A673 (cell line): ENCODE results near the gene OR10A2. TPM values are rescaled to one million over a fixed set of nuclear protein-coding genes. Genes with fewer than 3 reads are reported as not detected.

Experiments
- BruUV-seq: library from RNA; stranded (reverse); fragments of 400-500 nt; replicated peaks from 2 replicates; lab custom pipeline; 2021; lab: Mats Ljungman, UMichigan
- CTCF ChIA-PET: fragments of 300-600 bp; sonication (Branson Sonifier 250); formaldehyde crosslinking; loops from one replicate; lab custom pipeline; 2022; ENCODE audit warnings: antibody characterized with exemption; lab: Charles Lee
- POLR2A ChIA-PET: fragments of 300-600 bp; sonication (Branson Sonifier 250); formaldehyde crosslinking; loops from one replicate; lab custom pipeline; 2022; ENCODE audit warnings: antibody characterized with exemption; ENCODE audit not compliant: low non-redundant PET; lab: Charles Lee
- DNase-seq: peaks from one replicate; pipeline ENCODE4 v3.0.0-alpha.2; 2015; ENCODE audit warnings: low spot score
- H3K27ac ChIP-seq: fragments of 200-600 bp; sonication (generic); 2 replicates; pipeline ENCODE4 v1.5.1; 2016; ENCODE audit warnings: mixed run types, low read depth, mild to moderate bottlenecking, mixed read lengths, antibody characterized with exemption, low read length; ENCODE audit not compliant: poor library complexity, severe bottlenecking
- H3K27me3 ChIP-seq: fragments of 200-600 bp; sonication (generic); replicated peaks from 2 replicates; pipeline ENCODE4 v1.6.1; 2017; ENCODE audit warnings: mixed run types, low read depth, mild to moderate bottlenecking, mixed read lengths, antibody characterized with exemption, low read length; ENCODE audit not compliant: insufficient read depth, poor library complexity
- H3K36me3 ChIP-seq: fragments of 200-600 bp; sonication (generic); 2 replicates; pipeline ENCODE4 v1.6.1; 2016; ENCODE audit warnings: mixed run types, mild to moderate bottlenecking, mixed read lengths, antibody characterized with exemption, low read length; ENCODE audit not compliant: insufficient read depth, poor library complexity, severe bottlenecking
- H3K4me1 ChIP-seq: fragments of 200-600 bp; sonication (generic); 2 replicates; pipeline ENCODE4 v1.6.1; 2017; ENCODE audit warnings: mixed run types, mild to moderate bottlenecking, mixed read lengths, antibody characterized with exemption, low read length; ENCODE audit not compliant: insufficient read depth, poor library complexity, severe bottlenecking
- H3K4me3 ChIP-seq: fragments of 200-600 bp; sonication (generic); 2 replicates; pipeline ENCODE4 v1.5.1; 2016; ENCODE audit warnings: low read depth, mixed run types, mild to moderate bottlenecking, mixed read lengths, low read length; ENCODE audit not compliant: poor library complexity, severe bottlenecking
- H3K9me3 ChIP-seq: fragments of 200-600 bp; sonication (generic); 2 replicates; pipeline ENCODE4 v1.6.1; 2016; ENCODE audit warnings: mixed run types, low read depth, mild to moderate bottlenecking, mixed read lengths, antibody characterized with exemption, low read length; ENCODE audit not compliant: poor library complexity, severe bottlenecking
- EZH2 ChIP-seq: fragments of 200-600 bp; sonication (generic); IDR thresholded peaks from 2 replicates; pipeline ENCODE4 v1.6.1; 2017; ENCODE audit warnings: borderline replicate concordance, low read depth, mild to moderate bottlenecking, mixed read lengths, antibody characterized with exemption, low read length; ENCODE audit not compliant: poor library complexity, severe bottlenecking
- intact Hi-C: fragments of 100-400 bp; cut with micrococcal nuclease; formaldehyde crosslinking; loops from one replicate; pipeline ENCODE4 v1.10.0; 2022; ENCODE audit not compliant: unreplicated experiment
- total RNA-seq: library from RNA; stranded (reverse); gene quantifications from 2 replicates; pipeline ENCODE4 v1.2.3, GENCODE V29; 2021
- TF ChIP-seq, protein P1 (sequence below): fragments of 300-800, 200-600 bp; sonication (generic); conservative IDR thresholded peaks from 2 replicates; pipeline ENCODE4 v1.5.1; 2017; ENCODE audit warnings: low read depth, mild to moderate bottlenecking, antibody characterized with exemption, low read length, moderate library complexity, mixed read lengths

Gene OR10A2
- total RNA-seq, 1 experiment from 2014 or later = not detected

DNA sequence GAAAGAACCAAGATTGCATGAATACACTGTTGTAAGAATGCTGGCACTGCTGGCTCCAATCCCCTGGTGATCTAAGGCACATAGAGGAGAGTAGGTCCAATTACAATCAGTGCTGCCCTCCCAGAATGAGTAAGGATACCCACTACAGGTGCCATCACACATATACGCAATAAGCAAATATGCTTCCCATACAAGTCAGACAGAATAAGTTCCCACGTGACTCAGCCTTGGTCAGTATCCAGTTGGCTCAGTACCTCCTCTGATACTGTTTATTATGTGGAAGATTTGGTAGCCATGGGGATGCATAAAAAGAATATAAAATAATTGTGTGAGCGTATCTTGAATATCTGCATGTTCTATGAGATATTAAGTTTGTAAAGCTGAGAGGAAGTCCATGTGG is 49.1 kb downstream of the OR10A2 start:
- H3K9me3 ChIP-seq = no peaks in the 10 kb centered on the region
- no peak overlapping the region for H3K4me3 ChIP-seq
- CTCF ChIA-PET = no interaction called here
- no peak for DNase-seq
- intact Hi-C loops = no loop called here
- POLR2A ChIA-PET = no interaction called here
- no peak overlapping the region for H3K27ac ChIP-seq
- no TSS peak for BruUV-seq
- H3K36me3 ChIP-seq = no peaks in the 10 kb centered on the region
- H3K4me1 ChIP-seq = no peaks in the 10 kb centered on the region
- no peaks in the 10 kb centered on the region for H3K27me3 ChIP-seq
- TF ChIP-seq, protein P1, sequence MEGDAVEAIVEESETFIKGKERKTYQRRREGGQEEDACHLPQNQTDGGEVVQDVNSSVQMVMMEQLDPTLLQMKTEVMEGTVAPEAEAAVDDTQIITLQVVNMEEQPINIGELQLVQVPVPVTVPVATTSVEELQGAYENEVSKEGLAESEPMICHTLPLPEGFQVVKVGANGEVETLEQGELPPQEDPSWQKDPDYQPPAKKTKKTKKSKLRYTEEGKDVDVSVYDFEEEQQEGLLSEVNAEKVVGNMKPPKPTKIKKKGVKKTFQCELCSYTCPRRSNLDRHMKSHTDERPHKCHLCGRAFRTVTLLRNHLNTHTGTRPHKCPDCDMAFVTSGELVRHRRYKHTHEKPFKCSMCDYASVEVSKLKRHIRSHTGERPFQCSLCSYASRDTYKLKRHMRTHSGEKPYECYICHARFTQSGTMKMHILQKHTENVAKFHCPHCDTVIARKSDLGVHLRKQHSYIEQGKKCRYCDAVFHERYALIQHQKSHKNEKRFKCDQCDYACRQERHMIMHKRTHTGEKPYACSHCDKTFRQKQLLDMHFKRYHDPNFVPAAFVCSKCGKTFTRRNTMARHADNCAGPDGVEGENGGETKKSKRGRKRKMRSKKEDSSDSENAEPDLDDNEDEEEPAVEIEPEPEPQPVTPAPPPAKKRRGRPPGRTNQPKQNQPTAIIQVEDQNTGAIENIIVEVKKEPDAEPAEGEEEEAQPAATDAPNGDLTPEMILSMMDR = no peak
- no peak for TF ChIP-seq EZH2

- Histone ChIP-seq H3K27ac (no peak overlapping the region), H3K36me3 (no peaks in the 10 kb centered on the region), H3K4me3 (no peak overlapping the region), H3K9me3 (no peaks in the 10 kb centered on the region), H3K27me3 (no peaks in the 10 kb centered on the region), H3K4me1 (no peaks in the 10 kb centered on the region)
- ChIA-PET CTCF (no interaction called here), POLR2A (no interaction called here)
- intact Hi-C loops = no loop called here
- no peak for TF ChIP-seq EZH2
- TF ChIP-seq, protein P1 = no peak
- BruUV-seq = no TSS peak
- no peak for DNase-seq
Observed at GRCh38 chr11:6919698-6920097, 56.8 kb downstream of the OR10A2 start.

DNA sequence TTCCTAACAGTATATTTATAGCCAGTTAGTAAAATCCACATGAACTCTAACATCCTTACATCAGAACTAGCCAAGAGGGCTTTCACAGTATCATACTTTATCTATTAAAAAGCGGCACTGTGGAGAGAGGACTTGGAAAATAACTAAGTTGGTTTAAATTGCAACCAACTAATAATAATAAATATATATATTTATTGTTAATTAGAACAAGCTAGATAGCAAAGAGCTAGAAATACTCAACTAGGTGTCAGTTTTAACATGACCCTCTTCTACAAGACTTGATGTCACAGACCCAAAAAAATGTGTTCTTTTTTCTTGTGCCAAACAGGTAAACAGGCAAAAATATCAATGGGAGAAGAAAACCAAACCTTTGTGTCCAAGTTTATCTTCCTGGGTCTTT is 57.8 kb downstream of the OR10A2 start, which contains the start of gene OR2D3:
OR2D3 (plus strand) TSS at position 301 of the 400 bp plus-strand sequence; CDS start at position 301, 0 bp downstream.
- H3K4me3 ChIP-seq = no peak within 1 kb of the TSS
- H3K36me3 ChIP-seq = no peaks in the 10 kb centered on the region
- H3K9me3 ChIP-seq = no peaks in the 10 kb centered on the region
- intact Hi-C loops = no loop called here
- ChIA-PET CTCF (no interaction called here), POLR2A (no interaction called here)
- no peaks in the 10 kb centered on the region for H3K4me1 ChIP-seq
- TF ChIP-seq, protein P1 = no peak
- TF ChIP-seq EZH2 = no peak
- DNase-seq = no peak
- no peaks in the 10 kb centered on the region for H3K27me3 ChIP-seq
- BruUV-seq = no TSS peak
- H3K27ac ChIP-seq = no peak within 1 kb of the TSS

Other genes starting within 250 kb of the OR10A2 start
- gene TPP1, start 243.6 kb upstream of the OR10A2 start, total RNA-seq = 42.2 and 53.0 TPM in 2 replicates
- gene DCHS1, start 207.2 kb upstream of the OR10A2 start, total RNA-seq = 17.6 and 20.1 TPM in 2 replicates
- 82.5 and 98.5 TPM in 2 replicates for gene MRPL17, start 179.7 kb upstream of the OR10A2 start, total RNA-seq
- not detected in 2 replicates for gene OR2AG2, start 91.1 kb upstream of the OR10A2 start, total RNA-seq
- gene OR2AG1, start 80.0 kb upstream of the OR10A2 start, total RNA-seq = not detected in 2 replicates
- gene OR6A2, start 63.4 kb upstream of the OR10A2 start, total RNA-seq = not detected in 2 replicates
- gene OR10A5, start 17.4 kb upstream of the OR10A2 start, total RNA-seq = not detected in 2 replicates
- not detected in 2 replicates for gene OR10A4, start 13.6 kb downstream of the OR10A2 start, total RNA-seq
- gene OR2D2, start 29.4 kb downstream of the OR10A2 start, total RNA-seq = not detected in 2 replicates
- gene OR2D3, start 57.9 kb downstream of the OR10A2 start, total RNA-seq = not detected in 2 replicates
- gene ZNF215, start 63.4 kb downstream of the OR10A2 start, total RNA-seq = 0.26 and 0.37 TPM in 2 replicates
- 0.11 and 0.17 TPM in 2 replicates for gene ZNF214, start 157.3 kb downstream of the OR10A2 start, total RNA-seq
- not detected in 2 replicates for gene NLRP14, start 157.4 kb downstream of the OR10A2 start, total RNA-seq
- gene RBMXL2, start 225.9 kb downstream of the OR10A2 start, total RNA-seq = not detected in 2 replicates